Ureter (tissue), 1 donor: Measurements from ENCODE around the gene PRSS33. TPM values are rescaled to one million over a fixed set of nuclear protein-coding genes. Genes with fewer than 3 reads are reported as not detected.

Experiments
- DNase-seq: peaks from one replicate; pipeline ENCODE4 v3.0.0-alpha.2; 2020; ENCODE audit warnings: low spot score
- total RNA-seq: library from RNA; stranded (reverse); gene quantifications from one replicate; pipeline ENCODE4 v1.2.4, GENCODE V29; 2023
- donor health status: DM: yes; HTN: yes; CAD: no.

The PRSS33 gene
- total RNA-seq, 1 donor from 2014 or later: not detected

- no peak for DNase-seq
These were observed 21.6 kb downstream of the PRSS33 start for GRCh38 chr16:2765462-2766404.

- DNase-seq: no peak
These were observed 22.6 kb downstream of the PRSS33 start for GRCh38 chr16:2764718-2765117.

- DNase-seq: no peak
These were observed 24.2 kb downstream of the PRSS33 start for GRCh38 chr16:2763173-2763572.

- DNase-seq: no peak
These were observed 24.6 kb downstream of the PRSS33 start for GRCh38 chr16:2762711-2763110.

- DNase-seq: no peak
These were observed 25.3 kb downstream of the PRSS33 start for GRCh38 chr16:2761886-2762583.

GRCh38 chr16:2761472-2761871, 25.9 kb downstream of the PRSS33 start:
- no peak for DNase-seq

GRCh38 chr16:2757344-2757743, 30.0 kb downstream of the PRSS33 start:
- DNase-seq: no peak

GRCh38 chr16:2756288-2757015, 30.9 kb downstream of the PRSS33 start:
- DNase-seq: no peak

- DNase-seq: no peak
These were observed 32.2 kb downstream of the PRSS33 start for GRCh38 chr16:2755158-2755557.

- DNase-seq: no peak
These were observed 33.7 kb downstream of the PRSS33 start for GRCh38 chr16:2753733-2754020.

GRCh38 chr16:2752850-2753732, 34.3 kb downstream of the PRSS33 start:
- peak; percentile 87 for DNase-seq

GRCh38 chr16:2752035-2752849, 35.1 kb downstream of the PRSS33 start, which contains the start of gene SRRM2:
SRRM2 (plus strand) TSS chr16:2752638; CDS start chr16:2756365, 3,727 bp downstream.
- DNase-seq: peak; percentile 95

- no peak for DNase-seq
These were observed 35.8 kb downstream of the PRSS33 start for GRCh38 chr16:2751577-2752034.

- no peak for DNase-seq
These were observed 37.4 kb downstream of the PRSS33 start for GRCh38 chr16:2749936-2750335.

- no peak for DNase-seq
These were observed 37.9 kb downstream of the PRSS33 start for GRCh38 chr16:2749476-2749875.

GRCh38 chr16:2748757-2749455, 38.5 kb downstream of the PRSS33 start:
- DNase-seq: no peak

- DNase-seq: no peak
These were observed 41.4 kb downstream of the PRSS33 start for GRCh38 chr16:2745961-2746360.

- DNase-seq: no peak
These were observed 42.1 kb downstream of the PRSS33 start for GRCh38 chr16:2745116-2745890.

GRCh38 chr16:2744711-2745110, 42.6 kb downstream of the PRSS33 start:
- DNase-seq: no peak
